GM18511 (cell line): Measurements from ENCODE around the gene FAM236D.
"Not testable (repeated sequence)": the region's sequence is repeated elsewhere in the genome, so short reads cannot be mapped to it uniquely, and the experiment has no call there.

Experiments
- ATAC-seq: cut with Tn5 transposase; IDR thresholded peaks from one replicate; pipeline ENCODE4 v1.9.1; 2021; ENCODE audit warnings: mild to moderate bottlenecking, moderate library complexity; ENCODE audit not compliant: unreplicated experiment

The FAM236D gene

GRCh38 chrX:72808110-72808509 is at the start of gene FAM236D:
Gene FAM236D, minus strand, starts transcription at chrX:72808210. Its CDS starts 100 bp downstream, at chrX:72808110.
- not testable (repeated sequence) for ATAC-seq

DNA sequence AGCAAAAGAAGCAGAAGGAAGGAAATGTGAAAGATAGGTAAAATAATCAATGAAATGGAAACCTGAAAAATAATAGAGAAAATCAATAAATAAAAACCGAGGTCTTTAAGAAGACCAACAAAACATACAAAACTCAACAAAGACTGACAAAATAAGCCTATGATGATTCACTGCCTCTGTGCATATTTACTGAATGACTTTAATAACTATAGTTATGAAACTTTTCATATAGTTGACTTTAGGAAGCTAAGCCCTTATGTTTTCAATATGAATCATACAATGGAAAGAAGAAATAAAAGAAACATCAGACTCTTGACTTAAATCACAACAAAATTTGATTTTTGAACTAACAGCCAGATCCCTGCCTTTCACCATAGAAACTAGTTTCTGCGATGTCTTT is 29.5 kb upstream of the FAM236D start:
- not testable (repeated sequence) for ATAC-seq

- not testable (repeated sequence) for ATAC-seq
Observed at GRCh38 chrX:72830701-72831100, 22.7 kb upstream of the FAM236D start.

GRCh38 chrX:72790390-72790789 is 17.6 kb downstream of the FAM236D start:
- not testable (repeated sequence) for ATAC-seq

- not testable (repeated sequence) for ATAC-seq
Observed at GRCh38 chrX:72788142-72788541, 19.9 kb downstream of the FAM236D start.

GRCh38 chrX:72783964-72784363 is 24.0 kb downstream of the FAM236D start:
- not testable (repeated sequence) for ATAC-seq

GRCh38 chrX:72783365-72783936 is 24.6 kb downstream of the FAM236D start:
- not testable (repeated sequence) for ATAC-seq

- not testable (repeated sequence) for ATAC-seq
Observed at GRCh38 chrX:72782560-72782959, 25.4 kb downstream of the FAM236D start, which contains the start of gene FAM236B. Gene FAM236B, minus strand, starts transcription at chrX:72782660. Its CDS starts 100 bp downstream, at chrX:72782560.

GRCh38 chrX:72778146-72778545 is 29.9 kb downstream of the FAM236D start:
- ATAC-seq: not testable (repeated sequence)

DNA sequence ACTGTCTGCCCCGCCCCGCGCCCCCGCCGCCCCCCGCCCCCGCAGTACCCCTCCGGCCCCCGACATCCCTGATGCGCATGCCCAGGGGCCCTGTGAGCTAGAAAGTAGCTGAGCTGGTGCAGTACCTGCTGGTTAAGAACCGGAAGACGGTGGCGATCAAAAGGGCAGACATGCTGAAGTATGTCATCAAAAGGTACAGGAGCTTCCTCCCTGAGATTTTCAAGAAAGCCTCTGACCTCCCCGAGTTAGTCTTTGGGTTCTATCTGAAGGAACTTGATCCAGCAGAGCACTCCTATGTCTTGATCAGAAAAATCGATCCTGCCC is 30.6 kb downstream of the FAM236D start:
- peak; percentile 79 for ATAC-seq

GRCh38 chrX:72776653-72777466 is 31.1 kb downstream of the FAM236D start, which contains the start of gene DMRTC1B:
Gene DMRTC1B, plus strand, starts transcription at chrX:72776890. Its CDS starts 68,246 bp downstream, at chrX:72845136.
- peak; percentile 86 for ATAC-seq

DNA sequence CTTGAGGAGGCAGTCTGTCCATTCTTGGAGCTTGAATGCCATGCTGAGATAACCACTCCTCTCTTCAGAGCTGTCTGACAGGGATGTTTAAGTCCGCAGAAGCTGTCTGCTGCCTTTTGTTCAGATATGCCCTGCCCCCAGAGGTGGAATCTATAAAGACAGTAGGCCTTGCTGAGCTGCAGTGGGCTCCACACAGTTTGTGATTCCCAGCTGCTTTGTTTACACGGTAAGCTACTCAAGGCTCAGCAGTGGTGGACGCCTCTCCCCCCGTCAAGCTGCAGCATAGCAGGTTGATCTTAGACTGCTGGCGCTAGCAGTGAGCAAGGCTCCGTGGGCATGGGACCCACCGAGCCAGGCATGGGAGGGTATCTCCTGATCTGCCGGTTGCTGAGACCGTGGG is 47.6 kb downstream of the FAM236D start:
- not testable (repeated sequence) for ATAC-seq
